ENCODE measurements around the gene FAM174B.

Gene FAM174B

GRCh38 chr15:92638709-92639365 is 16.7 kb downstream of the FAM174B start:
- no peak overlapping the region for H3K4me3 ChIP-seq (ENCODE audit: low read depth, low read length, poor library complexity, severe bottlenecking)
- H3F3A ChIP-seq (ENCODE audit: insufficient read depth, low read length), result no peaks in the 10 kb centered on the region
- no peak for TF ChIP-seq EZH2 (IDR thresholded peaks at IDR 0.05; ENCODE audit: borderline replicate concordance, low read length)
- TF ChIP-seq, protein P1, sequence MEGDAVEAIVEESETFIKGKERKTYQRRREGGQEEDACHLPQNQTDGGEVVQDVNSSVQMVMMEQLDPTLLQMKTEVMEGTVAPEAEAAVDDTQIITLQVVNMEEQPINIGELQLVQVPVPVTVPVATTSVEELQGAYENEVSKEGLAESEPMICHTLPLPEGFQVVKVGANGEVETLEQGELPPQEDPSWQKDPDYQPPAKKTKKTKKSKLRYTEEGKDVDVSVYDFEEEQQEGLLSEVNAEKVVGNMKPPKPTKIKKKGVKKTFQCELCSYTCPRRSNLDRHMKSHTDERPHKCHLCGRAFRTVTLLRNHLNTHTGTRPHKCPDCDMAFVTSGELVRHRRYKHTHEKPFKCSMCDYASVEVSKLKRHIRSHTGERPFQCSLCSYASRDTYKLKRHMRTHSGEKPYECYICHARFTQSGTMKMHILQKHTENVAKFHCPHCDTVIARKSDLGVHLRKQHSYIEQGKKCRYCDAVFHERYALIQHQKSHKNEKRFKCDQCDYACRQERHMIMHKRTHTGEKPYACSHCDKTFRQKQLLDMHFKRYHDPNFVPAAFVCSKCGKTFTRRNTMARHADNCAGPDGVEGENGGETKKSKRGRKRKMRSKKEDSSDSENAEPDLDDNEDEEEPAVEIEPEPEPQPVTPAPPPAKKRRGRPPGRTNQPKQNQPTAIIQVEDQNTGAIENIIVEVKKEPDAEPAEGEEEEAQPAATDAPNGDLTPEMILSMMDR (IDR thresholded peaks at IDR 0.05; ENCODE audit: low read length), result no peak

DNA sequence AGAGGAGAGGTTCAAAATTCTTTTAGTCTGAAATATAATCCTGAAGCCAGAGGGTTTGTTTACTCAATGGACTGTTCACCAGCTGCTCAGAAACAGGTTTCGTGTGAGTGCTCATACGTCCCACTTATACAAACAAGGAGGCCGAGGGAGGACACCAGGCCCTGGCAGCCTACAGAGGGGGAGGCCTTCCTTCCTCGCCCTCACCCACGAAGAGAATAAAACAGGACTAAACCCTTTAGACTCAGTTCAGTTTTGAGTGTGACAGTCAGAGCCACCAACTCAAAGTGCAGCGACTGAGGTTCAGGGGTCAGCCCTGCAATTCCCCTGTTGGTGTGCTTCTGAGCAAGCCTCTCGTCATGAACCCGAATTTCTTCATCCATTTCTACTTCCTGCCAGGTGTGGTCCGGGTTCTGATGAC is 17.3 kb downstream of the FAM174B start:
- H3K79me2 ChIP-seq (ENCODE audit: insufficient read depth, low read length), result no peaks in the 10 kb centered on the region

More at GRCh38 chr15:92638709-92639365, 16.7 kb downstream of the FAM174B start:
- Histone ChIP-seq H3K36me3 (ENCODE audit: insufficient read depth, low read length) (no peaks in the 10 kb centered on the region), H4K20me1 (ENCODE audit: insufficient read depth, low read length) (no peaks in the 10 kb centered on the region), H3K27me3 (ENCODE audit: insufficient read depth, low read length) (no peaks in the 10 kb centered on the region), H2AFZ (ENCODE audit: low read length) (no peak overlapping the region), H3K79me2 (ENCODE audit: insufficient read depth, low read length) (no peaks in the 10 kb centered on the region), H3K9ac (ENCODE audit: low read length) (no peak overlapping the region), H3K9me3 (ENCODE audit: low read length) (no peaks in the 10 kb centered on the region), H3K4me1 (ENCODE audit: insufficient read depth, low read length, severe bottlenecking) (no peaks in the 10 kb centered on the region), H3K4me2 (ENCODE audit: low read length) (no peak overlapping the region), H3K9me2 (ENCODE audit: low read depth, low read length) (no peaks in the 10 kb centered on the region), H3K27ac (ENCODE audit: low read depth, low read length, poor library complexity, severe bottlenecking) (no peak overlapping the region)

DNA sequence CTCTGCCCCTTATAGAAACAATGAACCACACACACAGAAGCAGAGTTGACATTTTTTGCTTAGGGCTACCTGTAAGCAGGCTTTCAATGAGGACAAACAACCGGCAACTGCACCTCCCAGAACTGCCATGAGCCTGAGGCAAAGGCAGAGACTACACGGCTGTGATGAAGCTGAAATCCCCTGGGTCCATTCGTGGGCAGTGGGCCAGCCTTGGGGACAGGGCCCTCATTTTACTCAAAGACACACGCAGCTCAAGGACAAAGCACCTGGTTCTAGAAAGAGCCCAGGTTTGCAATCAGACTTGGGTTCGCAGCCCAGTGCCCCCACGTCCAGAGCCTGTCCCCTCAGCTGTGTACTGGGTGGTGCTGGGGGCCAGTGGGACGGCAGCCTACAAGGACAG is 17.9 kb downstream of the FAM174B start:
- Histone ChIP-seq H3K9me3 (ENCODE audit: low read length) (no peaks in the 10 kb centered on the region), H3K79me2 (ENCODE audit: insufficient read depth, low read length) (no peaks in the 10 kb centered on the region), H3K9me2 (ENCODE audit: low read depth, low read length) (no peaks in the 10 kb centered on the region), H4K20me1 (ENCODE audit: insufficient read depth, low read length) (no peaks in the 10 kb centered on the region), H3F3A (ENCODE audit: insufficient read depth, low read length) (no peaks in the 10 kb centered on the region), H3K4me2 (ENCODE audit: low read length) (no peak overlapping the region), H3K4me1 (ENCODE audit: insufficient read depth, low read length, severe bottlenecking) (no peaks in the 10 kb centered on the region), H3K36me3 (ENCODE audit: insufficient read depth, low read length) (no peaks in the 10 kb centered on the region), H3K27me3 (ENCODE audit: insufficient read depth, low read length) (no peaks in the 10 kb centered on the region), H3K27ac (ENCODE audit: low read depth, low read length, poor library complexity, severe bottlenecking) (no peak overlapping the region), H3K4me3 (ENCODE audit: low read depth, low read length, poor library complexity, severe bottlenecking) (no peak overlapping the region), H2AFZ (ENCODE audit: low read length) (no peak overlapping the region), H3K9ac (ENCODE audit: low read length) (no peak overlapping the region)
- TF ChIP-seq EZH2 (IDR thresholded peaks at IDR 0.05; ENCODE audit: borderline replicate concordance, low read length), result no peak
- TF ChIP-seq, protein P1 (IDR thresholded peaks at IDR 0.05; ENCODE audit: low read length), result no peak

More for the DNA sequence above, 17.3 kb downstream of the FAM174B start:
- Histone ChIP-seq H3K27ac (ENCODE audit: low read depth, low read length, poor library complexity, severe bottlenecking) (no peak overlapping the region), H2AFZ (ENCODE audit: low read length) (no peak overlapping the region), H3K27me3 (ENCODE audit: insufficient read depth, low read length) (no peaks in the 10 kb centered on the region), H3K9me3 (ENCODE audit: low read length) (no peaks in the 10 kb centered on the region), H3F3A (ENCODE audit: insufficient read depth, low read length) (no peaks in the 10 kb centered on the region), H4K20me1 (ENCODE audit: insufficient read depth, low read length) (no peaks in the 10 kb centered on the region), H3K36me3 (ENCODE audit: insufficient read depth, low read length) (no peaks in the 10 kb centered on the region), H3K4me3 (ENCODE audit: low read depth, low read length, poor library complexity, severe bottlenecking) (no peak overlapping the region), H3K4me2 (ENCODE audit: low read length) (no peak overlapping the region), H3K4me1 (ENCODE audit: insufficient read depth, low read length, severe bottlenecking) (no peaks in the 10 kb centered on the region), H3K9ac (ENCODE audit: low read length) (no peak overlapping the region), H3K9me2 (ENCODE audit: low read depth, low read length) (no peaks in the 10 kb centered on the region)
- TF ChIP-seq, protein P1 (IDR thresholded peaks at IDR 0.05; ENCODE audit: low read length), result no peak

Measured in OCI-LY1 (cell line).